Small intestine (tissue), 7 donors: ENCODE data around the gene TMEM129. TPM values are rescaled to one million over a fixed set of nuclear protein-coding genes. Genes with fewer than 3 reads are reported as not detected.

Experiments
- DNase-seq, 2 donors: peaks; one replicate each; pipeline versions ENCODE4 v3.0.0 to v3.0.0-alpha.2; 2013
- FAIRE-seq: peaks from 2 replicates; lab custom pipeline; 2012; peaks lifted over from hg19 to GRCh38; lab: Jason Lieb, UNC
- H3K27ac ChIP-seq, 3 donors: one replicate each; pipeline ENCODE4 v1.5.1; 2013; ENCODE audit warnings: low read length in 2 of 3, mild to moderate bottlenecking in 2 of 3, control low read depth in 1 of 3, inconsistent platforms in 1 of 3, low read depth in 1 of 3, moderate library complexity in 1 of 3
- H3K27me3 ChIP-seq, 3 donors: one replicate each; pipeline ENCODE4 v1.6.1; 2013; ENCODE audit warnings: low read length in 3 of 3, inconsistent platforms in 1 of 3; ENCODE audit not compliant: control insufficient read depth in 3 of 3, insufficient read depth in 3 of 3
- H3K36me3 ChIP-seq, 3 donors: one replicate each; pipeline ENCODE4 v1.6.1; 2013; ENCODE audit warnings: low read length in 3 of 3, inconsistent platforms in 1 of 3, low read depth in 1 of 3, mild to moderate bottlenecking in 1 of 3, moderate library complexity in 1 of 3; ENCODE audit not compliant: control insufficient read depth in 3 of 3, insufficient read depth in 2 of 3
- H3K4me1 ChIP-seq, 3 donors: one replicate each; pipeline ENCODE4 v1.6.1; 2013; ENCODE audit warnings: low read length in 2 of 3, inconsistent platforms in 1 of 3, low read depth in 1 of 3, mild to moderate bottlenecking in 1 of 3, moderate library complexity in 1 of 3; ENCODE audit not compliant: control insufficient read depth in 3 of 3, insufficient read depth in 2 of 3
- H3K4me3 ChIP-seq, 3 donors: one replicate each; pipeline ENCODE4 v1.5.1; 2013; ENCODE audit warnings: low read length in 3 of 3, control low read depth in 1 of 3, inconsistent platforms in 1 of 3, low read depth in 1 of 3, mild to moderate bottlenecking in 1 of 3, moderate library complexity in 1 of 3
- H3K9me3 ChIP-seq, 2 donors: one replicate each; pipeline ENCODE4 v1.6.1; 2013; ENCODE audit warnings: low read depth in 1 of 2, low read length in 1 of 2; ENCODE audit not compliant: control insufficient read depth in 2 of 2, insufficient read depth in 1 of 2
- WGBS, 3 donors: extraction: QIAGEN DNeasy Blood & Tissue Kit; methylation state at CpG; one replicate each; pipeline ENCODE4 v1.1.7; 2013; 5-methylcytosine and 5-hydroxymethylcytosine counted together
- polyA plus RNA-seq, 4 donors: library from polyadenylated mRNA; stranded (reverse) in 3 of 4; unstranded in 1 of 4; fragments of 200-250 nt in 3 of 4; fragments of 120-200 nt in 1 of 4; gene quantifications; one replicate each; pipeline versions ENCODE4 v1.2.1 to v1.2.3, GENCODE V29; 2013
- donor health status: healthy with polysubstance abuse.
- donor health status: control.
- donor health status: control.
- donor health status: Bipolar disorder and iron deficiency.
- donor health status: healthy.

Gene TMEM129
- polyA plus RNA-seq, 4 donors = 18.6 to 47.2 (median 26.0) TPM

DNA sequence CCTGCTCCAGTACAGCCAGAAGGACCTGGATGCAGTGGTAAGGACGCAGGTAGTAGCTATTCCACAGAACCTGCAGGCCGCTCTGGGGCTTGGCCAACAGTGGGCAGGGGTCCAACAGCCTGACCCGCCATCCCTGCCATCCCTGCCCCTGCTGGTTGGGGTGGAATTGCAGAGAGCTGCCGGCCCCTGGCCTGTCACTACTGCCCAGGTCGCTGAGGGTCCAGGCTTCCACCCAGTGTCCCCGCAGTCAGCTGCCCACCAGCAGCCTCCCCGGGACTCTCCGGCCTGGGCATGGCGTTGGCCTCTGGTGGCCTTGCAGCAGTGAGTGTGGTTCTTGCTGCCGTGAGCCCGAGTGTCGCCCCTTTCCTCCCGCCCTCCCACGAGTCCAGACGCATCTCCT, 16.5 kb upstream of the TMEM129 start:
- H3K4me1 ChIP-seq = no peaks in the 10 kb centered on the region
- DNase-seq = no peak
- no peak overlapping the region for H3K4me3 ChIP-seq
- no peaks in the 10 kb centered on the region for H3K27me3 ChIP-seq
- peaks cover 11 to 85% (median 26%) of the 10 kb centered on the region in 3 donors for H3K36me3 ChIP-seq
- peaks cover 2 to 34% of the 10 kb centered on the region in 2 donors for H3K9me3 ChIP-seq
- FAIRE-seq = no peak
- H3K27ac ChIP-seq = no peak overlapping the region
- 97 to 99% (median 98%) methylated on average over 15 of the region's 15 CpGs for WGBS, 3 donors

- Histone ChIP-seq H3K4me3 (no peak overlapping the region), H3K4me1 (no peaks in the 10 kb centered on the region), H3K27me3 (no peaks in the 10 kb centered on the region), H3K36me3 (peaks cover 11 to 82% (median 26%) of the 10 kb centered on the region in 3 donors), H3K9me3 (peaks cover 2 to 34% of the 10 kb centered on the region in 2 donors), H3K27ac (no peak overlapping the region)
- no peak for DNase-seq
- FAIRE-seq = no peak
- 94 to 98% (median 95%) methylated on average over 13 of the region's 13 CpGs for WGBS, 3 donors
Measured at GRCh38 chr4:1736812-1737211, 15.7 kb upstream of the TMEM129 start.

GRCh38 chr4:1735215-1735614, 14.1 kb upstream of the TMEM129 start:
- DNase-seq = no peak
- H3K4me1 ChIP-seq = no peaks in the 10 kb centered on the region
- peaks cover 2 to 34% of the 10 kb centered on the region in 2 donors for H3K9me3 ChIP-seq
- no peak overlapping the region for H3K27ac ChIP-seq
- peaks cover 11 to 81% (median 24%) of the 10 kb centered on the region in 3 donors for H3K36me3 ChIP-seq
- H3K4me3 ChIP-seq = no peak overlapping the region
- WGBS, 3 donors = 93 to 95% (median 94%) methylated on average over 20 of the region's 20 CpGs
- FAIRE-seq = no peak
- H3K27me3 ChIP-seq = no peaks in the 10 kb centered on the region

- no peaks in the 10 kb centered on the region for H3K27me3 ChIP-seq
- FAIRE-seq (no peak), DNase-seq (no peak)
- H3K4me1 ChIP-seq = no peaks in the 10 kb centered on the region
- peaks cover 8 to 77% (median 15%) of the 10 kb centered on the region in 3 donors for H3K36me3 ChIP-seq
- H3K9me3 ChIP-seq = peaks cover 2 to 18% of the 10 kb centered on the region in 2 donors
- H3K4me3 ChIP-seq = no peak overlapping the region
- H3K27ac ChIP-seq = no peak overlapping the region
- 95 to 98% (median 97%) methylated on average over 10 of the region's 10 CpGs for WGBS, 3 donors
Measured at GRCh38 chr4:1732911-1733310, 11.8 kb upstream of the TMEM129 start.

- peaks cover 1 to 73% (median 10%) of the 10 kb centered on the region in 3 donors for H3K36me3 ChIP-seq
- 85 to 93% (median 87%) methylated on average over 10 of the region's 10 CpGs for WGBS, 3 donors
Measured at GRCh38 chr4:1731180-1731579, 10.1 kb upstream of the TMEM129 start.

GRCh38 chr4:1730532-1731135, 9.5 kb upstream of the TMEM129 start:
- no peak for FAIRE-seq
- Histone ChIP-seq H3K4me3 (no peak overlapping the region), H3K27me3 (no peaks in the 10 kb centered on the region), H3K36me3 (peaks cover 1 to 74% (median 8%) of the 10 kb centered on the region in 3 donors), H3K27ac (no peak overlapping the region), H3K4me1 (peaks cover 0 to 4% (median 0%) of the 10 kb centered on the region in 3 donors), H3K9me3 (no peaks in the 10 kb centered on the region)
- DNase-seq = no peak
- WGBS, 3 donors = 93 to 97% (median 95%) methylated on average over 16 of the region's 16 CpGs

More at GRCh38 chr4:1731180-1731579, 10.1 kb upstream of the TMEM129 start:
- H3K27me3 ChIP-seq = no peaks in the 10 kb centered on the region
- H3K4me3 ChIP-seq = no peak overlapping the region
- FAIRE-seq (no peak), DNase-seq (no peak)
- peaks cover 0 to 3% of the 10 kb centered on the region in 2 donors for H3K9me3 ChIP-seq
- no peak overlapping the region for H3K27ac ChIP-seq
- H3K4me1 ChIP-seq = no peaks in the 10 kb centered on the region

GRCh38 chr4:1728061-1728980, 7.2 kb upstream of the TMEM129 start:
- Histone ChIP-seq H3K27ac (peak overlapping the region in 2 of 3 donors; percentile 63 to 72), H3K4me1 (peaks cover 0 to 4% (median 0%) of the 10 kb centered on the region in 3 donors), H3K9me3 (no peaks in the 10 kb centered on the region), H3K27me3 (no peaks in the 10 kb centered on the region), H3K4me3 (no peak overlapping the region), H3K36me3 (peaks cover 0 to 74% (median 1%) of the 10 kb centered on the region in 3 donors)
- DNase-seq = no peak
- 85 to 92% (median 85%) methylated on average over 27 to 31 of the region's 31 CpGs for WGBS, 3 donors
- FAIRE-seq = no peak
